IMR-90 (cell line): ENCODE measurements around the gene USP36. TPM values are rescaled to one million over a fixed set of nuclear protein-coding genes. Genes with fewer than 3 reads are reported as not detected.

ENCODE experiments used
- ATAC-seq: fragments of 200-7000 bp; cut with Tn5 transposase; 2 replicates; pipeline ENCODE4 v1.9.1; 2020; ENCODE audit warnings: low read depth, mild to moderate bottlenecking, moderate library complexity
- BruUV-seq: library from RNA; stranded (reverse); fragments of 400-500 nt; replicated peaks from 2 replicates; lab custom pipeline; 2021; lab: Mats Ljungman, UMichigan
- CTCF ChIA-PET: fragments of 300-600 bp; formaldehyde crosslinking; extraction: SDS; loops from one replicate; lab custom pipeline; 2021; ENCODE audit warnings: antibody characterized with exemption; lab: Yijun Ruan, JAX
- POLR2A ChIA-PET: fragments of 300-600 bp; sonication (Branson Sonifier 250); formaldehyde crosslinking; loops from one replicate; lab custom pipeline; 2022; ENCODE audit warnings: antibody characterized with exemption; ENCODE audit not compliant: unreplicated experiment; lab: Charles Lee
- DNase-seq: peaks from one replicate; pipeline ENCODE4 v3.0.0; 2013
- H2AFZ ChIP-seq: replicated peaks from 2 replicates; pipeline ENCODE3; 2013; ENCODE audit warnings: low read length, mild to moderate bottlenecking; ENCODE audit not compliant: poor library complexity
- H2AK5ac ChIP-seq: 2 replicates; pipeline ENCODE4 v1.6.1; 2013; ENCODE audit warnings: low read depth, low read length, inconsistent platforms
- H2AK9ac ChIP-seq: replicated peaks from 2 replicates; pipeline ENCODE3; 2013; ENCODE audit warnings: mild to moderate bottlenecking, low read depth, low read length, moderate library complexity; ENCODE audit not compliant: poor library complexity
- H2BK120ac ChIP-seq: 2 replicates; pipeline ENCODE4 v1.6.1; 2013; ENCODE audit warnings: low read depth, low read length, inconsistent platforms
- H2BK15ac ChIP-seq: 3 replicates; pipeline ENCODE4 v1.6.1; 2013; ENCODE audit warnings: low read depth, low read length, inconsistent platforms
- H2BK20ac ChIP-seq: 2 replicates; pipeline ENCODE4 v1.6.1; 2013; ENCODE audit warnings: low read depth, mild to moderate bottlenecking, inconsistent platforms, low read length, moderate library complexity
- H2BK5ac ChIP-seq: 2 replicates; pipeline ENCODE4 v1.6.1; 2013; ENCODE audit warnings: mild to moderate bottlenecking, low read depth, low read length, inconsistent platforms; ENCODE audit not compliant: poor library complexity, severe bottlenecking
- H3K14ac ChIP-seq: replicated peaks from 2 replicates; pipeline ENCODE4 v1.6.1; 2013; ENCODE audit warnings: low read depth, low read length, inconsistent platforms
- H3K18ac ChIP-seq: 2 replicates; pipeline ENCODE4 v1.6.1; 2013; ENCODE audit warnings: low read depth, low read length, control low read depth
- H3K23ac ChIP-seq: 2 replicates; pipeline ENCODE4 v1.6.1; 2013; ENCODE audit warnings: low read depth, low read length, inconsistent platforms
- H3K27ac ChIP-seq: 2 replicates; pipeline ENCODE4 v1.5.1; 2013; ENCODE audit warnings: mild to moderate bottlenecking, control low read depth, low read length; ENCODE audit not compliant: insufficient read depth
- H3K27me3 ChIP-seq: 2 replicates; pipeline ENCODE4 v1.6.1; 2013; ENCODE audit warnings: low read length; ENCODE audit not compliant: control insufficient read depth, insufficient read depth
- H3K36me3 ChIP-seq: 2 replicates; pipeline ENCODE4 v1.6.1; 2013; ENCODE audit warnings: low read length, mixed read lengths; ENCODE audit not compliant: control insufficient read depth, insufficient read depth
- H3K4ac ChIP-seq: 2 replicates; pipeline ENCODE4 v1.6.1; 2013; ENCODE audit warnings: low read depth, low read length, inconsistent platforms
- H3K4me1 ChIP-seq: 2 replicates; pipeline ENCODE4 v1.6.1; 2013; ENCODE audit warnings: low read length, mixed read lengths; ENCODE audit not compliant: control insufficient read depth, insufficient read depth
- H3K4me2 ChIP-seq: 2 replicates; pipeline ENCODE4 v1.6.1; 2013; ENCODE audit warnings: low read depth, mild to moderate bottlenecking, control low read depth, low read length, moderate library complexity
- H3K4me3 ChIP-seq: 2 replicates; pipeline ENCODE4 v1.5.1; 2013; ENCODE audit warnings: low read depth, mild to moderate bottlenecking, control low read depth, low read length, moderate library complexity; ENCODE audit not compliant: insufficient read depth
- H3K56ac ChIP-seq: 2 replicates; pipeline ENCODE4 v1.6.1; 2013; ENCODE audit warnings: low read length, inconsistent platforms; ENCODE audit not compliant: insufficient read depth; ENCODE audit errors: extremely low read depth
- H3K79me1 ChIP-seq, 2 experiments: 2 replicates each; pipeline ENCODE4 v1.6.1; 2013; ENCODE audit warnings: low read length in 2 of 2, inconsistent platforms in 1 of 2, low read depth in 1 of 2
- H3K9ac ChIP-seq: 2 replicates; pipeline ENCODE4 v1.6.1; 2013; ENCODE audit warnings: low read depth, low read length, control low read depth
- H3K9me1 ChIP-seq: 2 replicates; pipeline ENCODE4 v1.6.1; 2013; ENCODE audit warnings: low read length, inconsistent platforms; ENCODE audit not compliant: insufficient read depth
- H3K9me3 ChIP-seq: 2 replicates; pipeline ENCODE4 v1.6.1; 2013; ENCODE audit warnings: low read length; ENCODE audit not compliant: control insufficient read depth, insufficient read depth
- H4K20me1 ChIP-seq: 2 replicates; pipeline ENCODE4 v1.6.1; 2013; ENCODE audit warnings: low read length, inconsistent platforms; ENCODE audit not compliant: insufficient read depth
- H4K5ac ChIP-seq: 2 replicates; pipeline ENCODE4 v1.6.1; 2013; ENCODE audit warnings: mild to moderate bottlenecking, low read depth, low read length, control low read depth
- H4K8ac ChIP-seq, 2 experiments: 2 replicates each; pipeline ENCODE4 v1.6.1; 2013; ENCODE audit warnings: low read depth in 2 of 2, low read length in 2 of 2, control low read depth in 1 of 2, inconsistent platforms in 1 of 2
- H4K91ac ChIP-seq: 2 replicates; pipeline ENCODE4 v1.6.1; 2013; ENCODE audit warnings: low read depth, low read length, inconsistent platforms; ENCODE audit not compliant: insufficient read depth
- BHLHE40 ChIP-seq: fragments of 150-350 bp; IDR thresholded peaks from 2 replicates; pipeline ENCODE4 v1.6.1; 2016; ENCODE audit warnings: mild to moderate bottlenecking, low read depth, low read length
- CEBPB ChIP-seq: IDR thresholded peaks from 2 replicates; pipeline ENCODE4 v1.6.1; 2012; ENCODE audit warnings: low read depth, low read length, improper control_type of control experiment
- CTCF ChIP-seq: conservative IDR thresholded peaks from 2 replicates; pipeline ENCODE4 v1.5.1; 2012; ENCODE audit warnings: mild to moderate bottlenecking, low read depth, low read length, improper control_type of control experiment
- ELK1 ChIP-seq: fragments of 150-350 bp; IDR thresholded peaks from 2 replicates; pipeline ENCODE4 v1.6.1; 2016; ENCODE audit warnings: low read depth, mild to moderate bottlenecking, low read length, moderate library complexity, borderline replicate concordance
- FOS ChIP-seq: fragments of 150-350 bp; IDR thresholded peaks from 2 replicates; pipeline ENCODE4 v1.6.1; 2016; ENCODE audit warnings: low read depth, low read length
- MXI1 ChIP-seq: IDR thresholded peaks from 2 replicates; pipeline ENCODE4 v1.6.1; 2012; ENCODE audit warnings: low read depth, mild to moderate bottlenecking, low read length, moderate library complexity, borderline replicate concordance
- NFE2L2 ChIP-seq: fragments of 150-350 bp; IDR thresholded peaks from 2 replicates; pipeline ENCODE4 v1.6.1; 2016; ENCODE audit warnings: low read depth, mild to moderate bottlenecking, low read length
- RCOR1 ChIP-seq: IDR thresholded peaks from 2 replicates; pipeline ENCODE4 v1.6.1; 2012; ENCODE audit warnings: mild to moderate bottlenecking, low read length, improper control_type of control experiment; ENCODE audit not compliant: insufficient replicate concordance
- WGBS, 2 experiments: methylation state at CpG; one replicate each; pipeline versions ENCODE4 v1.1.5 to v1.1.7; 2013; ENCODE audit warnings: missing lambda C conversion rate in 2 of 2; ENCODE audit not compliant: insufficient read length in 1 of 2; ENCODE audit errors: extremely low coverage in 2 of 2; 5-methylcytosine and 5-hydroxymethylcytosine counted together
- dilution Hi-C: fragments of 300-500 bp; cut with HindIII; formaldehyde crosslinking; loops from one replicate; pipeline ENCODE4 v1.14.3; 2018; ENCODE audit warnings: low sequenced_read_pairs; ENCODE audit not compliant: unreplicated experiment
- in situ Hi-C: fragments of 300-500 bp; cut with MboI; formaldehyde crosslinking; loops from 3 replicates; pipeline ENCODE4 v1.14.3; 2019; ENCODE audit warnings: low sequenced_read_pairs, inconsistent platforms, mixed read lengths
- intact Hi-C: fragments of 100-400 bp; cut with micrococcal nuclease; formaldehyde crosslinking; loops from 2 replicates; pipeline ENCODE4 v1.10.0; 2022
- polyA plus RNA-seq, 3 experiments: library from polyadenylated mRNA; depleted of rRNA; stranded (reverse); fragments of >200 nt; gene quantifications; 2 replicates each; pipeline ENCODE4 v1.2.3, GENCODE V29; 2012; ENCODE audit warnings: low replicate concordance in 1 of 3
- total RNA-seq: library from RNA; depleted of rRNA; stranded (reverse); fragments of >200 nt; gene quantifications from 2 replicates; pipeline ENCODE4 v1.2.3, GENCODE V29; 2012
- TF ChIP-seq, protein P1 (sequence below): fragments of 150-350 bp; IDR thresholded peaks from 2 replicates; pipeline ENCODE4 v1.6.1; 2017; ENCODE audit warnings: mild to moderate bottlenecking, antibody characterized with exemption, low read length, low read depth

The USP36 gene
- total and polyA plus RNA-seq, 2 of the 4 experiments (the other 2 are of a cell fraction): 30.6 to 38.3 TPM

GRCh38 chr17:78746949-78747269 lies 93.7 kb downstream of the USP36 start:
- WGBS, 2 experiments: no CpG with 5 or more reads among the region's 2 CpGs
- no peak overlapping the region for H3K4ac ChIP-seq
- H2BK5ac ChIP-seq: no peak overlapping the region
- peaks cover 27% of the 10 kb centered on the region for H4K20me1 ChIP-seq
- no peak overlapping the region for H3K9ac ChIP-seq
- no peaks in the 10 kb centered on the region for H3K9me3 ChIP-seq
- no peak for TF ChIP-seq FOS
- no peak for TF ChIP-seq CTCF
- no peak for TF ChIP-seq RCOR1
- no peak for TF ChIP-seq CEBPB
- no peak for TF ChIP-seq BHLHE40
- no peak for TF ChIP-seq NFE2L2
- TF ChIP-seq, protein P1, sequence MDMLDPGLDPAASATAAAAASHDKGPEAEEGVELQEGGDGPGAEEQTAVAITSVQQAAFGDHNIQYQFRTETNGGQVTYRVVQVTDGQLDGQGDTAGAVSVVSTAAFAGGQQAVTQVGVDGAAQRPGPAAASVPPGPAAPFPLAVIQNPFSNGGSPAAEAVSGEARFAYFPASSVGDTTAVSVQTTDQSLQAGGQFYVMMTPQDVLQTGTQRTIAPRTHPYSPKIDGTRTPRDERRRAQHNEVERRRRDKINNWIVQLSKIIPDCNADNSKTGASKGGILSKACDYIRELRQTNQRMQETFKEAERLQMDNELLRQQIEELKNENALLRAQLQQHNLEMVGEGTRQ: no peak
- no peak for TF ChIP-seq MXI1
- no peak for TF ChIP-seq ELK1
- H3K14ac ChIP-seq: no peak overlapping the region
- H4K8ac ChIP-seq: no peak overlapping the region
- ATAC-seq (no peak), DNase-seq (no peak)
- no peak overlapping the region for H3K4me2 ChIP-seq
- H3K23ac ChIP-seq: no peak overlapping the region
- no peak overlapping the region for H2BK15ac ChIP-seq
- no peak overlapping the region for H2AFZ ChIP-seq
- no peak overlapping the region for H2AK5ac ChIP-seq
- H4K91ac ChIP-seq: no peak overlapping the region
- no peak overlapping the region for H3K56ac ChIP-seq
- dilution Hi-C loops (no loop called here), in situ Hi-C loops (no loop called here), intact Hi-C loops (no loop called here)
- peaks cover 9% of the 10 kb centered on the region for H3K4me1 ChIP-seq
- H3K36me3 ChIP-seq: no peaks in the 10 kb centered on the region
- no peak overlapping the region for H4K5ac ChIP-seq
- no peaks in the 10 kb centered on the region for H3K27me3 ChIP-seq
- no peak overlapping the region for H3K4me3 ChIP-seq
- no TSS peak for BruUV-seq
- H3K79me1 ChIP-seq: peaks cover 44 to 73% of the 10 kb centered on the region in 2 experiments
- H3K9me1 ChIP-seq: peaks cover 4% of the 10 kb centered on the region
- H3K27ac ChIP-seq: no peak overlapping the region
- CTCF ChIA-PET: no interaction called here
- H3K18ac ChIP-seq: no peak overlapping the region
- no peak overlapping the region for H2BK120ac ChIP-seq
- no peak overlapping the region for H2AK9ac ChIP-seq
- no peak overlapping the region for H2BK20ac ChIP-seq
- POLR2A ChIA-PET: interaction anchor here (0.6 kb wide), 1 partner anchor 178 kb away, joined by 15 read pairs; no protein-coding TSS in a partner anchor
